ENCODE measurements around the gene FAM131C.

The FAM131C gene

GRCh38 chr1:16081636-16082035, 8.2 kb upstream of the FAM131C start:
- no peaks in the 10 kb centered on the region for H3K36me3 ChIP-seq (ENCODE audit: control insufficient read depth in 1 of 2, insufficient read depth in 2 of 2, low read depth in 1 of 2, low read length in 2 of 2)
- H3K4me2 ChIP-seq (ENCODE audit: low read length, poor library complexity, severe bottlenecking) = no peak overlapping the region
- 91% methylated on average over 9 of the region's 9 CpGs for WGBS

GRCh38 chr1:16080422-16081150, 7.1 kb upstream of the FAM131C start:
- H4K8ac ChIP-seq (ENCODE audit: low read length) = no peak overlapping the region
- H3K4me1 ChIP-seq (ENCODE audit: control insufficient read depth, insufficient read depth, low read depth, low read length) = peaks cover 37% of the 10 kb centered on the region

More at GRCh38 chr1:16081636-16082035, 8.2 kb upstream of the FAM131C start:
- Histone ChIP-seq H3K79me1 (replicated peaks; ENCODE audit: low read length, poor library complexity, severe bottlenecking) (peaks cover 7% of the 10 kb centered on the region), H3K4me3 (ENCODE audit: insufficient read depth in 1 of 2, low read depth in 1 of 2, low read length in 2 of 2) (no peak overlapping the region), H4K8ac (ENCODE audit: low read length) (no peak overlapping the region), H2BK5ac (ENCODE audit: low read depth, low read length, poor library complexity, severe bottlenecking) (no peak overlapping the region), H4K91ac (ENCODE audit: low read length) (no peak overlapping the region), H2BK12ac (ENCODE audit: low read length in 2 of 2) (peak overlapping the region in 1 of 2 experiments; percentile 1), H3K4me1 (ENCODE audit: control insufficient read depth, insufficient read depth, low read depth, low read length) (peaks cover 27% of the 10 kb centered on the region), H3K9me3 (ENCODE audit: control insufficient read depth, low read length) (no peaks in the 10 kb centered on the region), H3K9ac (ENCODE audit: low read length) (peak overlapping the region; percentile 15), H3K27ac (ENCODE audit: low read length, poor library complexity, severe bottlenecking) (no peak overlapping the region), H2AFZ (ENCODE audit: low read depth, low read length) (no peak overlapping the region), H3K23ac (ENCODE audit: low read length in 2 of 2) (no peak overlapping the region), H3K4ac (ENCODE audit: low read depth in 1 of 2, low read length in 2 of 2) (no peak overlapping the region), H3K18ac (ENCODE audit: low read depth in 1 of 2, low read length in 2 of 2) (no peak overlapping the region), H2BK120ac (ENCODE audit: low read depth, low read length) (no peak overlapping the region), H3K27me3 (ENCODE audit: control insufficient read depth in 1 of 2, insufficient read depth in 1 of 2, low read length in 2 of 2) (peaks cover 0 to 3% of the 10 kb centered on the region in 2 experiments), H2BK15ac (ENCODE audit: low read depth, poor library complexity, severe bottlenecking) (no peak overlapping the region), H3K14ac (ENCODE audit: low read length in 2 of 2) (no peak overlapping the region), H2AK5ac (ENCODE audit: low read length, severe bottlenecking) (peak overlapping the region; percentile 88)
- no peak for DNase-seq

DNA sequence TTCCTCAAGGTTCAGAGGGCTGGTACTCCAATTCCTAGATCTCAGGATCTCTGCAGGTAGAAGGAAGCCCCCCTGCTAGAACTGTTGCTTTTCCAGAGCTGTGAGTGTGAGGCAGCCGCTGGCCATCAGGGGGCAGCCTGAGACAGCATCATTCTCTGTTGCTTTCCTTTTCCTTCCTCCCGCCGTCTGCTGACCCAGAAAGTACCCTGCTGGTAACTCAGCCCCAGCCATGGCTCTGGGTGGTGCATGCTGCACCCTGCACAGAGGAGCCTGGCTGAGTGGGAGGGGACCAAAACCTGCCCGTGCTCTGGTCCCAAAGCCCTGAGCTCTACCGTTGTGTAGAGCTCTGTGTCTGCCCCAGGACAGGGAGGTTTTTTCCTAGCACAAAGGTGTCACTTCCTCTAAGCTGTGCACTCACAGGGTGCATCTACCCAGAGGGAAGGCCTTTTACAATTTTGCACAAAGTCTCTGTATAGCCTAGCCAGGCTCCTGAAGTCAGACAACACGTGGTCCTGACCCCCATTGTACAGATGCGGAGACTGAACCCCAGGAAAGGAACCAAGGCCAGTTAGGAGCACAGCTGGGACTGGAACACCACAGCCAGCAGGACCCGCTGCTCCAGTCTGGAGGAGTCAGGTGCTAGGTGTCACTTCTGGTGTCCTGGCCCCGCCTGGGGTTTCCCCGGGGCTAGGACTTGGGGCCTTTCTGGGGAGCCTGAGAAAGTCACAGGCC, 5.6 kb upstream of the FAM131C start:
- H3K4me1 ChIP-seq (ENCODE audit: control insufficient read depth, insufficient read depth, low read depth, low read length) = peaks cover 42% of the 10 kb centered on the region
- H3K23ac ChIP-seq (ENCODE audit: low read length in 2 of 2) = no peak overlapping the region
- H3K4me2 ChIP-seq (ENCODE audit: low read length, poor library complexity, severe bottlenecking) = no peak overlapping the region
- H3K4me3 ChIP-seq (ENCODE audit: insufficient read depth in 1 of 2, low read depth in 1 of 2, low read length in 2 of 2) = no peak overlapping the region
- no peaks in the 10 kb centered on the region for H3K36me3 ChIP-seq (ENCODE audit: control insufficient read depth in 1 of 2, insufficient read depth in 2 of 2, low read depth in 1 of 2, low read length in 2 of 2)
- H3K14ac ChIP-seq (ENCODE audit: low read length in 2 of 2) = no peak overlapping the region
- H2BK15ac ChIP-seq (ENCODE audit: low read depth, poor library complexity, severe bottlenecking) = no peak overlapping the region
- H2BK12ac ChIP-seq (ENCODE audit: low read length in 2 of 2) = peak overlapping the region in 1 of 2 experiments; percentile 0
- no peak overlapping the region for H2BK120ac ChIP-seq (ENCODE audit: low read depth, low read length)
- H2AK5ac ChIP-seq (ENCODE audit: low read length, severe bottlenecking) = peak overlapping the region; percentile 61
- H3K9me3 ChIP-seq (ENCODE audit: control insufficient read depth, low read length) = no peaks in the 10 kb centered on the region
- H3K18ac ChIP-seq (ENCODE audit: low read depth in 1 of 2, low read length in 2 of 2) = peak overlapping the region in 1 of 2 experiments; percentile 34
- peak overlapping the region; percentile 54 for H4K91ac ChIP-seq (ENCODE audit: low read length)
- no peak overlapping the region for H3K9ac ChIP-seq (ENCODE audit: low read length)
- no peak overlapping the region for H3K4ac ChIP-seq (ENCODE audit: low read depth in 1 of 2, low read length in 2 of 2)
- H2AFZ ChIP-seq (ENCODE audit: low read depth, low read length) = peak overlapping the region; percentile 6
- H2BK5ac ChIP-seq (ENCODE audit: low read depth, low read length, poor library complexity, severe bottlenecking) = no peak overlapping the region
- peak overlapping the region; percentile 77 for H4K8ac ChIP-seq (ENCODE audit: low read length)
- DNase-seq = peak; percentile 79
- peaks cover 0 to 3% of the 10 kb centered on the region in 2 experiments for H3K27me3 ChIP-seq (ENCODE audit: control insufficient read depth in 1 of 2, insufficient read depth in 1 of 2, low read length in 2 of 2)
- no peak overlapping the region for H3K27ac ChIP-seq (ENCODE audit: low read length, poor library complexity, severe bottlenecking)
- 41% methylated on average over 10 of the region's 10 CpGs for WGBS
- peaks cover 7% of the 10 kb centered on the region for H3K79me1 ChIP-seq (replicated peaks; ENCODE audit: low read length, poor library complexity, severe bottlenecking)

More at GRCh38 chr1:16080422-16081150, 7.1 kb upstream of the FAM131C start:
- no peak overlapping the region for H2BK5ac ChIP-seq (ENCODE audit: low read depth, low read length, poor library complexity, severe bottlenecking)
- no peaks in the 10 kb centered on the region for H3K36me3 ChIP-seq (ENCODE audit: control insufficient read depth in 1 of 2, insufficient read depth in 2 of 2, low read depth in 1 of 2, low read length in 2 of 2)
- no peaks in the 10 kb centered on the region for H3K9me3 ChIP-seq (ENCODE audit: control insufficient read depth, low read length)
- no peak overlapping the region for H3K9ac ChIP-seq (ENCODE audit: low read length)
- no peak overlapping the region for H2BK120ac ChIP-seq (ENCODE audit: low read depth, low read length)
- H2AK5ac ChIP-seq (ENCODE audit: low read length, severe bottlenecking) = no peak overlapping the region
- no peak overlapping the region for H2BK15ac ChIP-seq (ENCODE audit: low read depth, poor library complexity, severe bottlenecking)
- H3K4me3 ChIP-seq (ENCODE audit: insufficient read depth in 1 of 2, low read depth in 1 of 2, low read length in 2 of 2) = no peak overlapping the region
- H2BK12ac ChIP-seq (ENCODE audit: low read length in 2 of 2) = no peak overlapping the region
- H4K91ac ChIP-seq (ENCODE audit: low read length) = no peak overlapping the region
- 93% methylated on average over 4 of the region's 5 CpGs for WGBS
- no peak for DNase-seq
- peaks cover 7% of the 10 kb centered on the region for H3K79me1 ChIP-seq (replicated peaks; ENCODE audit: low read length, poor library complexity, severe bottlenecking)
- peaks cover 0 to 3% of the 10 kb centered on the region in 2 experiments for H3K27me3 ChIP-seq (ENCODE audit: control insufficient read depth in 1 of 2, insufficient read depth in 1 of 2, low read length in 2 of 2)
- no peak overlapping the region for H2AFZ ChIP-seq (ENCODE audit: low read depth, low read length)
- H3K23ac ChIP-seq (ENCODE audit: low read length in 2 of 2) = no peak overlapping the region
- no peak overlapping the region for H3K27ac ChIP-seq (ENCODE audit: low read length, poor library complexity, severe bottlenecking)
- H3K18ac ChIP-seq (ENCODE audit: low read depth in 1 of 2, low read length in 2 of 2) = peak overlapping the region in 1 of 2 experiments; percentile 5
- no peak overlapping the region for H3K14ac ChIP-seq (ENCODE audit: low read length in 2 of 2)
- H3K4me2 ChIP-seq (ENCODE audit: low read length, poor library complexity, severe bottlenecking) = no peak overlapping the region
- no peak overlapping the region for H3K4ac ChIP-seq (ENCODE audit: low read depth in 1 of 2, low read length in 2 of 2)
